ENCODE results near the gene CASTOR2.
"Not testable (repeated sequence)": the region's sequence is repeated elsewhere in the genome, so short reads cannot be mapped to it uniquely, and the experiment has no call there.

GRCh38 chr7:74994869-74995543 lies 30.5 kb downstream of the CASTOR2 start:
- TF ChIP-seq POLR2A, POLR2AphosphoS5 (IDR thresholded peaks at IDR 0.05): not testable (repeated sequence)
- TF ChIP-seq, protein P1, sequence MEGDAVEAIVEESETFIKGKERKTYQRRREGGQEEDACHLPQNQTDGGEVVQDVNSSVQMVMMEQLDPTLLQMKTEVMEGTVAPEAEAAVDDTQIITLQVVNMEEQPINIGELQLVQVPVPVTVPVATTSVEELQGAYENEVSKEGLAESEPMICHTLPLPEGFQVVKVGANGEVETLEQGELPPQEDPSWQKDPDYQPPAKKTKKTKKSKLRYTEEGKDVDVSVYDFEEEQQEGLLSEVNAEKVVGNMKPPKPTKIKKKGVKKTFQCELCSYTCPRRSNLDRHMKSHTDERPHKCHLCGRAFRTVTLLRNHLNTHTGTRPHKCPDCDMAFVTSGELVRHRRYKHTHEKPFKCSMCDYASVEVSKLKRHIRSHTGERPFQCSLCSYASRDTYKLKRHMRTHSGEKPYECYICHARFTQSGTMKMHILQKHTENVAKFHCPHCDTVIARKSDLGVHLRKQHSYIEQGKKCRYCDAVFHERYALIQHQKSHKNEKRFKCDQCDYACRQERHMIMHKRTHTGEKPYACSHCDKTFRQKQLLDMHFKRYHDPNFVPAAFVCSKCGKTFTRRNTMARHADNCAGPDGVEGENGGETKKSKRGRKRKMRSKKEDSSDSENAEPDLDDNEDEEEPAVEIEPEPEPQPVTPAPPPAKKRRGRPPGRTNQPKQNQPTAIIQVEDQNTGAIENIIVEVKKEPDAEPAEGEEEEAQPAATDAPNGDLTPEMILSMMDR (IDR thresholded peaks at IDR 0.05) = not testable (repeated sequence)

Measured in suprapubic skin (tissue), 4 donors.